Uterus (tissue), 4 donors: ENCODE measurements around the gene INPP5F. TPM values are rescaled to one million over a fixed set of nuclear protein-coding genes. Genes with fewer than 3 reads are reported as not detected.
A peak's percentile ranks its signal among the peaks of the same experiment; 100 is the strongest.

ENCODE experiments used
- DNase-seq, 2 donors: peaks; one replicate each; pipeline ENCODE4 v3.0.0-alpha.2; 2019 to 2020
- H3K27ac ChIP-seq, 2 donors: fragments of 200-600 bp; sonication (generic); 1 replicate in 1 of 2; 2 replicates in 1 of 2; pipeline ENCODE4 v1.5.1; 2016 to 2018
- H3K27me3 ChIP-seq, 2 donors: fragments of 200-600 bp; sonication (generic); one replicate each; pipeline ENCODE4 v1.5.1; 2018 to 2019; ENCODE audit warnings: control low read depth in 1 of 2
- H3K36me3 ChIP-seq, 2 donors: fragments of 200-600 bp; sonication (generic); one replicate each; pipeline ENCODE4 v1.5.1; 2019; ENCODE audit warnings: control low read depth in 1 of 2
- H3K4me1 ChIP-seq, 2 donors: fragments of 200-600 bp; sonication (generic); one replicate each; pipeline ENCODE4 v1.5.1; 2018 to 2019; ENCODE audit warnings: control low read depth in 1 of 2
- H3K4me3 ChIP-seq, 2 donors: fragments of 200-600 bp; sonication (generic); 1 replicate in 1 of 2; 2 replicates in 1 of 2; pipeline ENCODE4 v1.5.1; 2018 to 2019; ENCODE audit warnings: mild to moderate bottlenecking in 1 of 2
- H3K9me3 ChIP-seq, 2 donors: fragments of 200-600 bp; sonication (generic); one replicate each; pipeline ENCODE4 v1.5.1; 2019; ENCODE audit warnings: control low read depth in 1 of 2
- POLR2A ChIP-seq, 2 donors: fragments of 450-650 bp; IDR thresholded peaks; one replicate each; pipeline ENCODE4 v1.6.1; 2016; ENCODE audit warnings: antibody characterized with exemption in 2 of 2, mild to moderate bottlenecking in 1 of 2, moderate library complexity in 1 of 2
- intact Hi-C: fragments of 100-400 bp; cut with DNase I; formaldehyde crosslinking; loops from one replicate; pipeline ENCODE4 v1.15.1; 2023; ENCODE audit warnings: low total_unique reads
- total RNA-seq, 4 donors: library from RNA; depleted of rRNA in 3 of 4; stranded (reverse); fragments of >200 nt in 3 of 4; gene quantifications; one replicate each; pipeline versions ENCODE4 v1.1.0 to v1.2.4, GENCODE V29; 2014 to 2023
- TF ChIP-seq, protein P1 (sequence below), 4 experiments: fragments of 200-600 bp in 2 of 4; fragments of 450-650 bp in 2 of 4; sonication (generic) in 2 of 4; IDR thresholded peaks; one replicate each; pipeline ENCODE4 v1.5.1; 2016 to 2019; ENCODE audit warnings: antibody characterized with exemption in 4 of 4, mild to moderate bottlenecking in 2 of 4, moderate library complexity in 1 of 4
- donor health status: DM: yes; HTN: yes; CAD: no.

INPP5F gene
- total RNA-seq, 4 donors from 2014 or later, result 14.3 to 67.3 (median 27.8) TPM

DNA sequence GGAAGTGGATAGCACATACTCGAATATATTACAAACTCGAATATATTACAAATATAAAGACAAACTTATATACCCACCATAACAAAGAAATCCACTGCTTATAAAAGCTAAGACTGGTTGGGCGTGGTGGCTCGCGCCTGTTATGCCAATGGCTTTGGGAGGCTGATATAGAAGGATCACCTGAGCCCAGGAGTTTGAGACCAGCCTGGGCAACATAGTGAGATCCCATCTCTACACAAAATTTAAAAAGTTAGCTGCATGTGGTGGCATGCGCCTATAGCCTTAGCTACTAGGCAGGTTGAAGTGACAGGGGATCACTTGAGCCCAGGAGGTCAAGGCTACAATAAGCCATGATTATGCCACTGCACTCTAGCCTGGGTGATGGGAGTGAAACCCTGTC is 126.4 kb downstream of the INPP5F start:
- Histone ChIP-seq H3K27ac (no peak overlapping the region), H3K27me3 (no peaks in the 10 kb centered on the region), H3K4me3 (no peak overlapping the region), H3K4me1 (no peaks in the 10 kb centered on the region), H3K9me3 (no peaks in the 10 kb centered on the region), H3K36me3 (no peaks in the 10 kb centered on the region)
- intact Hi-C loops, result no loop called here
- no peak for DNase-seq
- TF ChIP-seq POLR2A (IDR thresholded peaks at IDR 0.05), result no peak

DNA sequence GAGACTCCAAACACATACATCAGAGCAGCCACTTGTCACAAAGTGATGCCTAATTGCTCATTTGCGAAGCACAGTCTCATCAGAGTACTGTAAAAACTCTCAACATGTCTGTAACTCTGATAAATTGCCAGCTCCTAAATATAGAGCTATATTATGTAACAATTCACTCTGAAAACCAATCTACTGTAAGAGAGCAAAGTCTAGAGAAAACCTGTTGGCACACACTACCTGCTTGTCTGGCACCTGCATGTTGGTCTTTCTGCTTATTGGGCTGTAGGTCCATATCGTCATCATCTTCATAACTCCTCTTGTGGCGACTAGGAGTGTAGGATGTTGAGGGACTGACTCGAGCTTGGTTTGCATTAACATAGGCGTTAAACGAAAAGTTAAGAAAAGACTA is 127.0 kb downstream of the INPP5F start:
- Histone ChIP-seq H3K4me3 (no peak overlapping the region), H3K36me3 (no peaks in the 10 kb centered on the region), H3K27me3 (no peaks in the 10 kb centered on the region), H3K4me1 (no peaks in the 10 kb centered on the region), H3K27ac (no peak overlapping the region), H3K9me3 (no peaks in the 10 kb centered on the region)
- DNase-seq, result no peak
- intact Hi-C loops, result no loop called here
- TF ChIP-seq, protein P1, sequence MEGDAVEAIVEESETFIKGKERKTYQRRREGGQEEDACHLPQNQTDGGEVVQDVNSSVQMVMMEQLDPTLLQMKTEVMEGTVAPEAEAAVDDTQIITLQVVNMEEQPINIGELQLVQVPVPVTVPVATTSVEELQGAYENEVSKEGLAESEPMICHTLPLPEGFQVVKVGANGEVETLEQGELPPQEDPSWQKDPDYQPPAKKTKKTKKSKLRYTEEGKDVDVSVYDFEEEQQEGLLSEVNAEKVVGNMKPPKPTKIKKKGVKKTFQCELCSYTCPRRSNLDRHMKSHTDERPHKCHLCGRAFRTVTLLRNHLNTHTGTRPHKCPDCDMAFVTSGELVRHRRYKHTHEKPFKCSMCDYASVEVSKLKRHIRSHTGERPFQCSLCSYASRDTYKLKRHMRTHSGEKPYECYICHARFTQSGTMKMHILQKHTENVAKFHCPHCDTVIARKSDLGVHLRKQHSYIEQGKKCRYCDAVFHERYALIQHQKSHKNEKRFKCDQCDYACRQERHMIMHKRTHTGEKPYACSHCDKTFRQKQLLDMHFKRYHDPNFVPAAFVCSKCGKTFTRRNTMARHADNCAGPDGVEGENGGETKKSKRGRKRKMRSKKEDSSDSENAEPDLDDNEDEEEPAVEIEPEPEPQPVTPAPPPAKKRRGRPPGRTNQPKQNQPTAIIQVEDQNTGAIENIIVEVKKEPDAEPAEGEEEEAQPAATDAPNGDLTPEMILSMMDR (IDR thresholded peaks at IDR 0.05), result no peak
- TF ChIP-seq POLR2A (IDR thresholded peaks at IDR 0.05), result no peak

DNA sequence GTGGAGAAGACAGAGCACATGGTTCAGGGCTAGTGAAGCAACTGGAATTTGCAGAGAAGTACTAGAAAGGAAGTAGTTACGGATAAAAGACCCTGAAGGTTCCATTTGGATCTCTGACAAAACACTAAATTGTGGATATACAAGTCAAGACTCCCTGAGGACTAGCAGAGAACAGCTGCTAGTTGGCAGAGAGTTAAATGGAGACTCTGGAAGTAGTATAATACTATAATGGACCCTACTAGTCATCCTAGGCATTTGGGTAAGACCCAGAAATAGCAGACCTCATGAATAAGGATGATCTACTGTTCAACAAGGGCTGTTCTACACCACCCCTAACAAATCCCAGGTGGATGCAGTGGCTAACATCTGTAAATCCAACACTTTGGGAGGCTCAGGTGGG is 127.7 kb downstream of the INPP5F start:
- no peak overlapping the region for H3K4me3 ChIP-seq
- no peak for DNase-seq
- H3K9me3 ChIP-seq, result no peaks in the 10 kb centered on the region
- H3K4me1 ChIP-seq, result no peaks in the 10 kb centered on the region
- no peak overlapping the region for H3K27ac ChIP-seq
- no peaks in the 10 kb centered on the region for H3K27me3 ChIP-seq
- intact Hi-C loops, result no loop called here
- TF ChIP-seq POLR2A (IDR thresholded peaks at IDR 0.05), result no peak
- TF ChIP-seq, protein P1 (IDR thresholded peaks at IDR 0.05), result no peak
- no peaks in the 10 kb centered on the region for H3K36me3 ChIP-seq

DNA sequence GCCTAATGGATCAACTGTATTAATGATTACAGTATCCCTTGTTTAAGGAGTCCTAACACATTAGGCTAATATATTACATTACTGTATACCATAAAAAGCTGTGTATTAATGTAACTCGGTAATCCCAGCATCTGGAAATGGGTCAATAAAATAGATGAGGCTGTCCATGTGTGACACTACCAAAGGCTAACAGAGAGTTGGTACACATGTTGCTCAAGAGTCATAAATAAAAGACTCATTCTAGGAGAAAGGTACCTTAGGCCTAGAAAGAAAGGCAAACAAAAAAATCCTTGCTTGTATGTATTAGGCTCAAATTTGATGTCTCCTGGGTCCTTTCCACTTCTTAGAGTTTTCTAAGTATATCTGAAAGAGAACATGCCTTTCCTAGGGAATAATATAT is 132.2 kb downstream of the INPP5F start:
- TF ChIP-seq POLR2A (IDR thresholded peaks at IDR 0.05), result no peak
- TF ChIP-seq, protein P1 (IDR thresholded peaks at IDR 0.05), result no peak
- Histone ChIP-seq H3K9me3 (no peaks in the 10 kb centered on the region), H3K4me1 (no peaks in the 10 kb centered on the region), H3K27me3 (no peaks in the 10 kb centered on the region), H3K27ac (no peak overlapping the region), H3K4me3 (no peak overlapping the region), H3K36me3 (no peaks in the 10 kb centered on the region)
- no peak for DNase-seq
- intact Hi-C loops, result no loop called here

DNA sequence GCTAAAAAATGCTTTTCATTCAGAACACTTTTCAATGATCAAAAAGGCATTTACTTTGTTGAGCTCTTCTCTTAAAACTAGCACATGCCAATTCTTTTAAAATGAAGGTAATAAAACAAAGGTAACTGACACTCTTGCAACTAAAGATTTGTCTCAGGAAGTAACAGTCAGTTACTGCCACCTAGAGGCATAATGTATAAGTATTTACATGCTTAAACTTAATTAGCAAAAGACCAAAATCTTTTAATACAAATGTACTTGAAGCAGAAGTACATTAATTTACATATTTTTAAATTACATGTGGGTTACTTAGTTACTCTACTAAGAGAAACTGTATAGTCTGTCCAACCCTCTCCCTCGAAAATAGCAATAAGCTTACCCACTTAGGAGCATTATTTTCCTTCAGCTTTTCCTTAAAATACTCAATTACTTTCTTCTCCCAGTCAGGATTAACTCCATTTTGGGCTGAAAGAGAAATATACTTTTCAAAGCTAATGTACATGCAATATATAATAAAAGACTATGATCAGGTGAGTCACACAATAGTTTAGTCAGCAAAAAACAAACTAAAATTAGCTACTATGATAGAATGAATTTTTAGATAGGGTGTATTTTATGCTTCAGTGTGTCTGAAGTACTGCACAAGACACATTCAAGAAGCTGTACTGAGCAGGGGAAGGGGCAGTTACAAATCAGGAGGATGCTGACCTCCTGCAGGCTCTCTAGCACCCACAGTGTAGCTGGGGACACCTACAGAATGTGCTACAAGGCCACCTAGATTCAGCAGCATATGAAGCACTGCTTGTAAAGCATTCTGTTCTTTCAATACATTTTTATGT is 133.8 kb downstream of the INPP5F start:
- H3K9me3 ChIP-seq, result no peaks in the 10 kb centered on the region
- H3K4me3 ChIP-seq, result no peak overlapping the region
- no peak overlapping the region for H3K27ac ChIP-seq
- H3K4me1 ChIP-seq, result no peaks in the 10 kb centered on the region
- no peaks in the 10 kb centered on the region for H3K36me3 ChIP-seq
- intact Hi-C loops, result loop anchor here (10.0 kb wide), 1 partner anchor 115 kb away; no protein-coding TSS in a partner anchor
- no peak for DNase-seq
- H3K27me3 ChIP-seq, result no peaks in the 10 kb centered on the region
- no peak for TF ChIP-seq POLR2A (IDR thresholded peaks at IDR 0.05)
- TF ChIP-seq, protein P1 (IDR thresholded peaks at IDR 0.05), result peak; percentile 51 to 64 (median 56)
